Neuronal stem cell (in vitro differentiated cells): ENCODE results near the gene CELA1.

Source experiments
- DNase-seq: peaks from one replicate; pipeline ENCODE4 v3.0.0-alpha.2; 2013; ENCODE audit warnings: low spot score
- H2AFZ ChIP-seq: one replicate; pipeline ENCODE4 v1.6.1; 2013; ENCODE audit warnings: mild to moderate bottlenecking, low read length, inconsistent platforms
- H2AK5ac ChIP-seq: 2 replicates; pipeline ENCODE4 v1.6.1; 2013; ENCODE audit warnings: low read depth, mild to moderate bottlenecking, inconsistent platforms, low read length, moderate library complexity, mixed read lengths
- H2BK120ac ChIP-seq: 2 replicates; pipeline ENCODE4 v1.6.1; 2013; ENCODE audit warnings: low read depth, mild to moderate bottlenecking, inconsistent platforms, low read length, moderate library complexity, mixed read lengths
- H2BK12ac ChIP-seq: one replicate; pipeline ENCODE4 v1.6.1; 2013; ENCODE audit warnings: low read length, inconsistent platforms
- H2BK15ac ChIP-seq: 2 replicates; pipeline ENCODE4 v1.6.1; 2013; ENCODE audit warnings: mild to moderate bottlenecking, low read length, inconsistent platforms, mixed read lengths
- H2BK5ac ChIP-seq: one replicate; pipeline ENCODE4 v1.6.1; 2013; ENCODE audit warnings: inconsistent platforms, mild to moderate bottlenecking, low read length, moderate library complexity
- H3K14ac ChIP-seq: one replicate; pipeline ENCODE4 v1.6.1; 2013; ENCODE audit warnings: low read length, inconsistent platforms
- H3K18ac ChIP-seq: 2 replicates; pipeline ENCODE4 v1.6.1; 2013; ENCODE audit warnings: low read length, inconsistent platforms
- H3K23ac ChIP-seq: 2 replicates; pipeline ENCODE4 v1.6.1; 2013; ENCODE audit warnings: low read depth, mild to moderate bottlenecking, mixed read lengths, low read length, inconsistent platforms; ENCODE audit not compliant: poor library complexity
- H3K27ac ChIP-seq: replicated peaks from 3 replicates; pipeline ENCODE4 v1.5.1; 2013; ENCODE audit warnings: low read length, inconsistent platforms
- H3K27me3 ChIP-seq, 3 experiments: 2 replicates each; pipeline ENCODE4 v1.6.1; 2013; ENCODE audit warnings: low read length in 3 of 3, mild to moderate bottlenecking in 2 of 3, inconsistent platforms in 1 of 3, low read depth in 1 of 3, mixed read lengths in 1 of 3, moderate library complexity in 1 of 3; ENCODE audit not compliant: control insufficient read depth in 3 of 3, insufficient read depth in 3 of 3
- H3K36me3 ChIP-seq, 2 donors: replicated peaks in 1 of 2; 2 replicates each; pipeline ENCODE4 v1.6.1; 2013; ENCODE audit warnings: low read length in 2 of 2; ENCODE audit not compliant: control insufficient read depth in 2 of 2, insufficient read depth in 2 of 2
- H3K4ac ChIP-seq: 2 replicates; pipeline ENCODE4 v1.6.1; 2013; ENCODE audit warnings: inconsistent platforms, mild to moderate bottlenecking, low read length, moderate library complexity
- H3K4me1 ChIP-seq, 2 donors: 1 replicate in 1 of 2; 2 replicates in 1 of 2; pipeline ENCODE4 v1.6.1; 2013; ENCODE audit warnings: low read length in 2 of 2, low read depth in 1 of 2; ENCODE audit not compliant: control insufficient read depth in 2 of 2, insufficient read depth in 1 of 2
- H3K4me2 ChIP-seq: one replicate; pipeline ENCODE4 v1.6.1; 2013; ENCODE audit warnings: mild to moderate bottlenecking, low read length, inconsistent platforms; ENCODE audit not compliant: insufficient read depth, poor library complexity, severe bottlenecking
- H3K4me3 ChIP-seq, 2 donors: 2 replicates each; pipeline ENCODE4 v1.5.1; 2013; ENCODE audit warnings: low read length in 2 of 2, mild to moderate bottlenecking in 2 of 2, inconsistent platforms in 1 of 2, moderate library complexity in 1 of 2
- H3K79me1 ChIP-seq: one replicate; pipeline ENCODE4 v1.6.1; 2013; ENCODE audit warnings: low read depth, mild to moderate bottlenecking, inconsistent platforms, low read length, moderate library complexity
- H3K9ac ChIP-seq: one replicate; pipeline ENCODE4 v1.6.1; 2013; ENCODE audit warnings: mild to moderate bottlenecking, low read depth, low read length, inconsistent platforms; ENCODE audit not compliant: poor library complexity
- H3K9me3 ChIP-seq, 2 donors: replicated peaks in 1 of 2; 2 replicates each; pipeline versions ENCODE3 to v1.6.1; 2013; ENCODE audit warnings: low read length in 2 of 2, mild to moderate bottlenecking in 2 of 2, inconsistent platforms in 1 of 2, low read depth in 1 of 2, mixed read lengths in 1 of 2, moderate library complexity in 1 of 2; ENCODE audit not compliant: control insufficient read depth in 2 of 2, insufficient read depth in 1 of 2
- H4K8ac ChIP-seq: one replicate; pipeline ENCODE4 v1.6.1; 2013; ENCODE audit warnings: low read depth, mild to moderate bottlenecking, inconsistent platforms, low read length, moderate library complexity
- H4K91ac ChIP-seq: one replicate; pipeline ENCODE4 v1.6.1; 2013; ENCODE audit warnings: low read length, low read depth, mild to moderate bottlenecking, inconsistent platforms; ENCODE audit not compliant: poor library complexity
- WGBS, 2 donors: extraction: QIAGEN DNeasy Blood & Tissue Kit; methylation state at CpG; one replicate each; pipeline ENCODE4 v1.1.7; 2013; ENCODE audit warnings: missing lambda C conversion rate in 2 of 2, mixed read lengths in 1 of 2; ENCODE audit not compliant: insufficient read length in 2 of 2, insufficient replicate concordance in 1 of 2; ENCODE audit errors: extremely low coverage in 2 of 2; 5-methylcytosine and 5-hydroxymethylcytosine counted together

The CELA1 gene

DNA sequence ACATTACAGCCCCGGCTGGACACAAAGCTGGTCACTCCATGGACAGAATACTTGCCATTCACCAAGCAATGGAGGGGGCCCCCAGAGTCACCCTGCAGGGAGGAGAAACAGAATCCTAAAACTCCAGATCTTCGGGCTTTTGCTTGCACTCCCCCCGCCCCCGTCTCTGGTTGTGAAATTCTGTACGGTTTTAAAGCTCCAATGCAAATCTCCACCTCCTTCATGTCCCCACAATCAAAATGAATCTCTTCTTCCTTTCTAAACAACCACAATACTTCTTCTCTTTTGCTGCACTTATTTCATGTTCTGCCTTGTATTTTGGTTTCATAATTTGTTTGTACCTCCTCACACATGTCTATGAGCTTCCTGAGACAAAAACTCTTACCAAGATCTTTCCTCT is 16.7 kb downstream of the CELA1 start:
- no peak overlapping the region for H3K14ac ChIP-seq
- H3K23ac ChIP-seq, result no peak overlapping the region
- H3K27ac ChIP-seq, result no peak overlapping the region
- peaks cover 2 to 13% of the 10 kb centered on the region in 2 donors for H3K4me1 ChIP-seq
- H2BK120ac ChIP-seq, result no peak overlapping the region
- WGBS, 2 donors, result no CpG with 5 or more reads among the region's 5 CpGs
- no peak for DNase-seq
- H3K27me3 ChIP-seq, result no peaks in the 10 kb centered on the region
- H3K4me3 ChIP-seq, result no peak overlapping the region
- no peak overlapping the region for H2BK5ac ChIP-seq
- H2AK5ac ChIP-seq, result no peak overlapping the region
- H4K8ac ChIP-seq, result no peak overlapping the region
- no peaks in the 10 kb centered on the region for H3K9me3 ChIP-seq
- H2BK15ac ChIP-seq, result no peak overlapping the region
- H3K36me3 ChIP-seq, result no peaks in the 10 kb centered on the region
- H3K18ac ChIP-seq, result no peak overlapping the region
- no peak overlapping the region for H3K4me2 ChIP-seq
- no peak overlapping the region for H2BK12ac ChIP-seq
- H3K9ac ChIP-seq, result no peak overlapping the region
- no peak overlapping the region for H3K4ac ChIP-seq
- no peaks in the 10 kb centered on the region for H3K79me1 ChIP-seq
- peak overlapping the region; percentile 6 for H2AFZ ChIP-seq
- H4K91ac ChIP-seq, result no peak overlapping the region

DNA sequence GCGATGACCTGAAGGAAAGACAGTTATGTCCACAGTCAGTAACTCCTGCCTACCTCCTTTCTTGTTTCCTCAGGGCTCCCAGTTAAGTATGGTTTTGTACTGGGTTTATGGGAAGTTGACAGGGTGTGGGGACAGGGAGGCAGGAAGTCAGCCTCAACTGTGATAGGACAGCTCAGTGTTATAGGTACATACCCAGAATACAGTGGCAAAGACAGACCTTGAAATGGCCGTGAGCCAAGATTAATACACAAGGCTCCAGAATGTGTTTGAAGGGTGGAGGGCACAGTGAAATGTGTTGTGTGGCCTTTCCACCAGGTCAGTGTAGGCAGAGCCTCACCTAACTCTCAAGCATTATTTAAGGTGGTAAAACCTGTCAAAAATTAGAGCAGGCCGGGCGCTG is 17.9 kb downstream of the CELA1 start:
- no CpG with 5 or more reads among the region's 4 CpGs for WGBS, 2 donors
- Histone ChIP-seq H2BK15ac (no peak overlapping the region), H3K36me3 (no peaks in the 10 kb centered on the region)

DNA sequence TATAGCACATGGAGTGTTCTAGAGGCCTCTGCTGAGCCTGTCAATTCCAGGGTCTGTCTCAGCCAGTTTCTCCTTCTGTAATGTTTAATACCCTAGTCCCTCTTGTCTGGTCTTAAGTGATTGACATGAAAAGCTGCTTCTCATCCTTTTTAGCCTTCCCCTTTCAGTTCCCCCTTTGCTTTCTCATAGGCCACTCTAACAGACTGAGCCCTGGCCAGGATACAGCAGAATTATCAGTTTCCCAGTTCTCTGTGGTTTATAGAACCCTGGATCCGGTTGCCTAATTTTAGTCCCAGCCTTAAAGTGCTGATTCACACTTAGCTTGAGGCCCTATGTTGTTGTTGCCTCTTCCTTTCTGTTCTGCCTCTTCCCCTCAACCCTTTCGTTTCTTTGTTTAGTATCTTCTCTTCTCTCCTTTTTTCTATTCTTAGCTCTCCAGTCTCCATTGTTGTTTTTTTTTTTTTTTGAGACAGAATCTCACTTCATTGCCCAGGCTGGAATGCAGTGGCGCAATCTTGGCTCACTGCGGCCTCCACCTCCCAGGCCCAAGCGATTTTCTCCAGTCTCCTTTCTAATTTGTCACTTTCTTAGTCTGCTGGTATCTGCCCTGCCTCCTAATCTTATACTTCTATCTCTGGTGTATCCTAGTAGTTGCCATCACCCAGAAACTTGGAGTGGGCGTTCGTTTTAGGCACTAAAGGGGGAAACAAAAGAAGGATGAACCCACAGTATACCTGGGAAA is 19.6 kb downstream of the CELA1 start:
- Histone ChIP-seq H2BK15ac (no peak overlapping the region), H3K18ac (no peak overlapping the region), H3K36me3 (no peaks in the 10 kb centered on the region), H3K4me2 (no peak overlapping the region), H4K8ac (no peak overlapping the region), H3K4me3 (no peak overlapping the region), H3K79me1 (no peaks in the 10 kb centered on the region), H3K4me1 (peaks cover 2 to 11% of the 10 kb centered on the region in 2 donors), H3K14ac (no peak overlapping the region), H4K91ac (no peak overlapping the region), H2AK5ac (no peak overlapping the region), H3K9ac (no peak overlapping the region), H3K27ac (peak overlapping the region; percentile 39), H2BK5ac (no peak overlapping the region), H3K9me3 (peaks cover 0 to 2% of the 10 kb centered on the region in 2 donors), H2AFZ (peak overlapping the region; percentile 77), H3K27me3 (no peaks in the 10 kb centered on the region), H3K23ac (no peak overlapping the region), H2BK12ac (no peak overlapping the region), H3K4ac (no peak overlapping the region), H2BK120ac (no peak overlapping the region)
- no CpG with 5 or more reads among the region's 7 CpGs for WGBS, 2 donors
- no peak for DNase-seq

More for the DNA sequence above, 17.9 kb downstream of the CELA1 start:
- Histone ChIP-seq H3K9ac (no peak overlapping the region), H3K4ac (no peak overlapping the region), H2AK5ac (no peak overlapping the region), H4K91ac (no peak overlapping the region), H2BK120ac (no peak overlapping the region), H3K23ac (no peak overlapping the region), H3K9me3 (peaks cover 0 to 2% of the 10 kb centered on the region in 2 donors), H4K8ac (peak overlapping the region; percentile 87), H2BK12ac (peak overlapping the region; percentile 43), H3K14ac (no peak overlapping the region), H3K27ac (no peak overlapping the region), H3K4me3 (no peak overlapping the region), H2BK5ac (no peak overlapping the region), H3K79me1 (no peaks in the 10 kb centered on the region), H3K27me3 (no peaks in the 10 kb centered on the region), H3K18ac (no peak overlapping the region), H2AFZ (no peak overlapping the region), H3K4me1 (peaks cover 2 to 11% of the 10 kb centered on the region in 2 donors), H3K4me2 (no peak overlapping the region)
- DNase-seq, result no peak

DNA sequence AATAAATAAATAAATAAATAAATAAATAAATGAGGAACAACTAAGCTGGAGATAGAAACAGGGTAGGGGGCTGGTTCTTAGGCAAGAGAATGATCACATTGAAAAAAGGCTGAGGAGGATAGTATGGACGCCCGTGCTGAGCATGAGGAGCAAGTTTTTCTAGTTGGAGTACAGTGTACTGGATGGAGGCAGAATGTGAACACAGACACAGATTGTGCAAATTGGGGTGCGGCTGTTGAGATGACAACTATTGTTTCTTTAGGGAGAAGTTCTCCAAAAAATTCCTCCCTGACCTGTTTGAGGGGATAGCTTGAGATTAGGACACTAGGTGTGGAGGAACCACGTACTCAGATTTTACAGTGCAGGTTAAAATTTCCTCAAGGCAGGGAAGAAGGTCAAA is 21.5 kb downstream of the CELA1 start:
- DNase-seq, result no peak
- peaks cover 0 to 2% of the 10 kb centered on the region in 2 donors for H3K9me3 ChIP-seq
- no CpG with 5 or more reads among the region's 4 CpGs for WGBS, 2 donors
- peaks cover 10 to 15% of the 10 kb centered on the region in 2 donors for H3K4me1 ChIP-seq
- H3K9ac ChIP-seq, result no peak overlapping the region
- no peaks in the 10 kb centered on the region for H3K36me3 ChIP-seq
- H2AFZ ChIP-seq, result no peak overlapping the region
- no peak overlapping the region for H3K4ac ChIP-seq
- no peak overlapping the region for H2AK5ac ChIP-seq
- no peak overlapping the region for H3K18ac ChIP-seq
- no peak overlapping the region for H4K8ac ChIP-seq
- H3K14ac ChIP-seq, result no peak overlapping the region
- no peaks in the 10 kb centered on the region for H3K27me3 ChIP-seq
- no peak overlapping the region for H3K4me2 ChIP-seq
- no peak overlapping the region for H2BK5ac ChIP-seq
- no peak overlapping the region for H2BK12ac ChIP-seq
- H2BK120ac ChIP-seq, result no peak overlapping the region
- H3K79me1 ChIP-seq, result no peaks in the 10 kb centered on the region
- H3K27ac ChIP-seq, result no peak overlapping the region
- no peak overlapping the region for H2BK15ac ChIP-seq
- H4K91ac ChIP-seq, result no peak overlapping the region
- H3K4me3 ChIP-seq, result no peak overlapping the region
- no peak overlapping the region for H3K23ac ChIP-seq
